GM12878 (cell line): ENCODE measurements around the gene PIK3C3. TPM values are rescaled to one million over a fixed set of nuclear protein-coding genes. Genes with fewer than 3 reads are reported as not detected.

Source experiments
- ATAC-seq: fragments of 200-7000 bp; cut with Tn5 transposase; 3 replicates; pipeline ENCODE4 v1.9.1; 2020; ENCODE audit warnings: mild to moderate bottlenecking, moderate library complexity
- BruUV-seq: library from RNA; stranded (reverse); fragments of 400-500 nt; replicated peaks from 2 replicates; lab custom pipeline; 2021; lab: Mats Ljungman, UMichigan
- CTCF ChIA-PET: fragments of 300-600 bp; sonication (Branson Sonifier 250); formaldehyde crosslinking; extraction: SDS; loops from one replicate; lab custom pipeline; 2021; ENCODE audit warnings: inconsistent platforms; lab: Yijun Ruan, JAX
- POLR2A ChIA-PET: fragments of 350-600 bp; formaldehyde crosslinking; extraction: SDS; loops from one replicate; lab custom pipeline; 2021; ENCODE audit warnings: inconsistent platforms; lab: Charles Lee
- RAD21 ChIA-PET: fragments of 300-600 bp; sonication (Branson Sonifier 250); formaldehyde crosslinking; loops from one replicate; lab custom pipeline; 2023; ENCODE audit warnings: antibody characterized with exemption; ENCODE audit not compliant: unreplicated experiment; lab: Charles Lee
- SMC1A ChIA-PET: fragments of 300-600 bp; sonication (Branson Sonifier 250); formaldehyde crosslinking; loops from one replicate; lab custom pipeline; 2023; ENCODE audit not compliant: unreplicated experiment, uncharacterized antibody; lab: Charles Lee
- DNase-seq: peaks from one replicate; pipeline ENCODE4 v3.0.0-alpha.2; 2011; ENCODE audit warnings: low read depth, low spot score
- FAIRE-seq: peaks from 3 replicates; lab custom pipeline; 2011; peaks lifted over from hg19 to GRCh38; lab: Jason Lieb, UNC
- H2AFZ ChIP-seq: 2 replicates; pipeline ENCODE4 v1.6.0; 2011; ENCODE audit warnings: low read depth, low read length, control low read depth; ENCODE audit not compliant: control insufficient read depth
- H3K27ac ChIP-seq: 2 replicates; pipeline ENCODE4 v1.5.1; 2011; ENCODE audit warnings: control low read depth; ENCODE audit not compliant: control insufficient read depth, insufficient read depth
- H3K27me3 ChIP-seq, 2 experiments: replicated peaks in 1 of 2; 2 replicates each; pipeline versions ENCODE4 v1.6.0 to v1.6.1; 2011; ENCODE audit warnings: low read length in 1 of 2; ENCODE audit not compliant: control insufficient read depth in 2 of 2, insufficient read depth in 2 of 2
- H3K36me3 ChIP-seq, 2 experiments: 2 replicates each; pipeline ENCODE4 v1.5.1; 2011; ENCODE audit warnings: low read length in 1 of 2; ENCODE audit not compliant: control insufficient read depth in 2 of 2, insufficient read depth in 2 of 2
- H3K4me1 ChIP-seq: 2 replicates; pipeline ENCODE4 v1.6.1; 2011; ENCODE audit warnings: mild to moderate bottlenecking, low read length, moderate library complexity, mixed read lengths; ENCODE audit not compliant: control insufficient read depth, insufficient read depth
- H3K4me2 ChIP-seq: 2 replicates; pipeline ENCODE4 v1.6.0; 2011; ENCODE audit warnings: control low read depth; ENCODE audit not compliant: control insufficient read depth, insufficient read depth
- H3K4me3 ChIP-seq: fragments of 200-600 bp; sonication (generic); 2 replicates; pipeline ENCODE4 v1.5.1; 2016
- H3K79me2 ChIP-seq: 2 replicates; pipeline ENCODE4 v1.6.0; 2011; ENCODE audit warnings: low read length; ENCODE audit not compliant: control insufficient read depth, insufficient read depth
- H3K9ac ChIP-seq: 2 replicates; pipeline ENCODE4 v1.8.0; 2011; ENCODE audit warnings: low read length, control low read depth, mixed read lengths; ENCODE audit not compliant: control insufficient read depth, insufficient read depth
- H3K9me3 ChIP-seq: replicated peaks from 3 replicates; pipeline ENCODE4 v1.5.1; 2011; ENCODE audit warnings: mild to moderate bottlenecking, low read length; ENCODE audit not compliant: control insufficient read depth, insufficient read depth
- H4K20me1 ChIP-seq: 2 replicates; pipeline ENCODE4 v1.6.0; 2011; ENCODE audit not compliant: control insufficient read depth, insufficient read depth
- GATAD2B ChIP-seq: fragments of 450-650 bp; conservative IDR thresholded peaks from 2 replicates; pipeline ENCODE4 v1.6.1; 2017; ENCODE audit warnings: low read depth, mild to moderate bottlenecking, moderate library complexity
- IKZF1 ChIP-seq: fragments of 450-650 bp; conservative IDR thresholded peaks from 2 replicates; pipeline ENCODE4 v1.6.1; 2017; ENCODE audit warnings: antibody characterized with exemption, mild to moderate bottlenecking
- KAT2A ChIP-seq: conservative IDR thresholded peaks from 2 replicates; pipeline ENCODE4 v1.6.1; 2011; ENCODE audit warnings: low read depth, low read length; ENCODE audit not compliant: control insufficient read depth
- KDM1A ChIP-seq: fragments of 200-600 bp; sonication (generic); IDR thresholded peaks from 2 replicates; pipeline ENCODE4 v1.6.1; 2016; ENCODE audit warnings: borderline replicate concordance
- MTA2 ChIP-seq: fragments of 450-650 bp; IDR thresholded peaks from 2 replicates; pipeline ENCODE4 v1.6.1; 2016; ENCODE audit warnings: low read depth, mild to moderate bottlenecking, moderate library complexity
- STAT1 ChIP-seq: fragments of 450-650 bp; conservative IDR thresholded peaks from 2 replicates; pipeline ENCODE4 v1.6.1; 2014; ENCODE audit warnings: antibody characterized with exemption, mild to moderate bottlenecking
- SUZ12 ChIP-seq: fragments of 200-600 bp; sonication (generic); IDR thresholded peaks from one replicate; pipeline ENCODE4 v1.6.1; 2018; ENCODE audit warnings: antibody characterized with exemption, mild to moderate bottlenecking; ENCODE audit not compliant: unreplicated experiment
- TAF1 ChIP-seq: IDR thresholded peaks from 2 replicates; pipeline ENCODE4 v1.6.1; 2011; ENCODE audit warnings: mild to moderate bottlenecking, low read depth, low read length, borderline replicate concordance
- ZNF24 ChIP-seq: fragments of 450-650 bp; IDR thresholded peaks from 2 replicates; pipeline ENCODE4 v1.6.1; 2017; ENCODE audit warnings: antibody characterized with exemption, mild to moderate bottlenecking
- WGBS: methylation state at CpG from one replicate; pipeline ENCODE4 v1.1.6; 2016; ENCODE audit warnings: low lambda C conversion rate; ENCODE audit not compliant: insufficient replicate concordance, insufficient coverage; ENCODE audit errors: missing lambda C conversion rate; 5-methylcytosine and 5-hydroxymethylcytosine counted together
- in situ Hi-C: fragments of 300-500 bp; cut with MboI; formaldehyde crosslinking; loops from 9 replicates; pipeline ENCODE4 v1.14.3; 2018; ENCODE audit warnings: mixed read lengths
- intact Hi-C: fragments of 100-400 bp; cut with micrococcal nuclease; formaldehyde crosslinking; loops from one replicate; pipeline ENCODE4 v1.14.2; 2022; ENCODE audit not compliant: unreplicated experiment
- polyA plus RNA-seq, 11 experiments: library from polyadenylated mRNA; depleted of rRNA in 4 of 11; unstranded in 6 of 11; stranded (reverse) in 5 of 11; fragments of >200 nt; fragmentation: Nextera tagmentation in 4 of 11; fragmentation: Illumina TruSeq in 1 of 11; extraction: Ambion mirVana in 4 of 11; extraction: Trizol in 1 of 11; gene quantifications; 1 replicate in 1 of 11; 2 replicates in 10 of 11; pipeline versions ENCODE4 v1.2.1 to v1.2.3, GENCODE V29; 2011 to 2016; ENCODE audit warnings: inconsistent platforms in 2 of 11, missing spikeins in 2 of 11, low read depth in 1 of 11
- total RNA-seq, 4 experiments: library from RNA; depleted of rRNA in 3 of 4; stranded (reverse); fragments of >200 nt in 3 of 4; fragmentation: Illumina TruSeq in 1 of 4; extraction: Trizol in 1 of 4; gene quantifications; 2 replicates each; pipeline versions ENCODE4 v1.2.1 to v1.2.3, GENCODE V29; 2013 to 2021

Gene PIK3C3
- total and polyA plus RNA-seq, 10 of the 15 experiments (the other 5 are each of a cell fraction or from before 2014, with no cell fraction given), result 14.4 to 131 (median 32.4) TPM

DNA sequence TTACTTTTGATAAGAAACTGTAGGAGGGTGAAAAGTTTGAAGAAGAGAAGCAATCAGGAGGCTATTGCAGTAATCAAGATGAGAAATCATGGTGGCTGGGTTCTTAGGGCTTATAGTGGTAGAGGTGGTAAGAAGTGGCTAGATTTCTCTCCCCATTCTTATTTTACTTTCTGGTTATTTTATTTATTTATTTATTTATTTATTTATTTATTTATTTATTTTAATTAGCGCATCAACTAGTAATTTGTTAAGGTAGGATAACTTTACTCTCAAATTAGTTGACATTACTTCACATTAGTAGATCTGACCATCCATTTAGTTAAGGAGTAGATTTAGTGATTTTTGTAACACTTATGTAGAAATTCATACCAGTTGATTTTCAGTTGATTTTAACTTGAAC, 77.4 kb downstream of the PIK3C3 start:
- no peak overlapping the region for H3K27ac ChIP-seq
- ChIA-PET CTCF (interaction anchor here (1.1 to 9.8 kb wide), 2 partner anchors 16 to 20 kb away, joined by 3 to 98 read pairs; no protein-coding TSS in a partner anchor), POLR2A (no interaction called here), RAD21 (no interaction called here), SMC1A (no interaction called here)
- no peaks in the 10 kb centered on the region for H3K9me3 ChIP-seq
- no peak for ATAC-seq
- BruUV-seq, result no TSS peak
- no peak for TF ChIP-seq GATAD2B
- no peak for TF ChIP-seq TAF1
- TF ChIP-seq SUZ12, result no peak
- no peak for TF ChIP-seq STAT1
- TF ChIP-seq KDM1A, result no peak
- no peak for TF ChIP-seq KAT2A
- no peak for TF ChIP-seq ZNF24
- 55% methylated on average over 1 of the region's 1 CpG for WGBS
- intact Hi-C loops, result no loop called here
- H3K79me2 ChIP-seq, result no peaks in the 10 kb centered on the region; the same call in 1 of the 2 replicates
- no peak for DNase-seq
- no peak overlapping the region for H3K4me3 ChIP-seq
- no peaks in the 10 kb centered on the region for H3K27me3 ChIP-seq
- H3K9ac ChIP-seq, result no peak overlapping the region
- H3K36me3 ChIP-seq, result peaks cover 0 to 37% of the 10 kb centered on the region in 2 experiments; a peak in 3 of 4 replicates
- no peak overlapping the region for H2AFZ ChIP-seq
- FAIRE-seq, result no peak
- H4K20me1 ChIP-seq, result no peaks in the 10 kb centered on the region
- H3K4me1 ChIP-seq, result peaks cover 4% of the 10 kb centered on the region; the same call in 1 of the 2 replicates
- in situ Hi-C loops, result no loop called here
- no peak overlapping the region for H3K4me2 ChIP-seq

DNA sequence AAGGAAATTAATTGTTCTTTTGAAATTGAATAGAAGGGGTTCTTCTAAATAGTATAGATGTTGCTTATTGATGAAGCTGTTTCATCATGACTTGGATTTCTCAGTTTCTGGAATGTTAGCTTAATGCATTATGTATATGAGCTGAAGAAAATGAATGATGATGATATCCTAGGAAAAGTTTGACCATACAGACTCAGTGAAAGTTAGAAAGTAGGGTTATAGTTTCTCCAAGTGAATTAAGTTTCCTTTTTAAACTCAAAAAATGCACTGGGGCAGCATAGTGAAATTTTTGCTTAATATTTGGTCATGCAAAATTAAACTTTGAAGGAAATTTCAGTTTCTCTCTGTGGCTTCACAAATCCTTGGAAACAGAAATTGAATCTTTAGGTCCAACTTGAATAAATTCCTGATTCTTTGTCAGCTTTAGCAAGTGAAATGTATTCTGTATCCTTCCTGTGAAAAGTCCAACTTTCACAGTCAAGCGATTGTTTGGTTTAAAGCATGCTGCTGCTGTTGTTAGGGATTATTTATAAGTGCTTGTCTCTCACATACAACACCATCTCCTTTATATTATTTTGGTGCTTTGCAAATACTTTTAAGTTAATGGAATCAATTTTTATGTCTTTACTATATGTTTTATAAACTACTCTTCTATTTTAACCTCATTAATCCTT, 78.2 kb downstream of the PIK3C3 start:
- WGBS, result 95% methylated on average over 1 of the region's 1 CpG
- POLR2A ChIA-PET, result no interaction called here
- Histone ChIP-seq H3K9me3 (no peaks in the 10 kb centered on the region), H3K79me2 (no peaks in the 10 kb centered on the region; the same call in 1 of the 2 replicates), H3K4me1 (peaks cover 4% of the 10 kb centered on the region; the same call in 1 of the 2 replicates), H2AFZ (no peak overlapping the region), H3K9ac (no peak overlapping the region), H3K4me3 (no peak overlapping the region), H3K27me3 (no peaks in the 10 kb centered on the region), H3K27ac (no peak overlapping the region), H4K20me1 (no peaks in the 10 kb centered on the region), H3K36me3 (peaks cover 0 to 41% of the 10 kb centered on the region in 2 experiments; a peak in 3 of 4 replicates), H3K4me2 (no peak overlapping the region)
- RAD21 ChIA-PET, result no interaction called here
- ATAC-seq (no peak), DNase-seq (no peak), FAIRE-seq (no peak)
- in situ Hi-C loops (no loop called here), intact Hi-C loops (no loop called here)
- SMC1A ChIA-PET, result interaction anchor here (1.3 kb wide), 1 partner anchor 18 kb away, joined by 3 read pairs; no protein-coding TSS in a partner anchor
- CTCF ChIA-PET, result interaction anchor here (0.8 to 9.8 kb wide), 4 partner anchors 15 to 36 kb away, joined by 3 to 98 read pairs (median 3); no protein-coding TSS in a partner anchor
- TF ChIP-seq MTA2, result no peak
- no peak for TF ChIP-seq IKZF1
- BruUV-seq, result no TSS peak
